Stomach (tissue), 4 donors: ENCODE results near the gene PTPA.

Experiments used
- EP300 ChIP-seq: sonication (generic); formaldehyde crosslinking; IDR thresholded peaks from one replicate; pipeline ENCODE4 v1.6.1; 2017; ENCODE audit warnings: antibody characterized with exemption
- TF ChIP-seq, protein P1 (sequence below), 7 experiments: fragments of 450-650 bp in 4 of 7; fragments of 200-600 bp in 3 of 7; sonication (generic) in 3 of 7; IDR thresholded peaks; one replicate each; pipeline ENCODE4 v1.5.1; 2016 to 2019; ENCODE audit warnings: antibody characterized with exemption in 7 of 7, control low read depth in 2 of 7, mild to moderate bottlenecking in 1 of 7

DNA sequence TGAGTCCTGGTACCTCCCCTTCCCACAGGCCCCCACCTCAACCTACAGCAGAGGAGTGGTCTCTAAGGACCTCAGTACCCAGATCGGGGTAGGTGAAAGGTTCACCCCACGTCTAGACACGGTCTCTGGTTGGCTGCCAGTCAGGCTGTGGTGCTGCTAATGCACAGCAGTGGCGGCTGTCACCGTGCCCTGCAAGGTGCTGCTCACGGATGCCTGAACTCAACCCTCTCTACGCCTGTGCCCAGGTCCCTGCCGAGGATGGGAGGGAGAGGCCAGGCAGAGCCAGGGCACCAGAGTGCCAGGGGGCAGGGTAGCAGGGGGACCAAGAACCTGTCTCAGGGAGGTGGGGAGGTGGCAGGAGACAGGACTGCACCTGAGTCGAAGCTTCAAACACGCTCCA is 52.5 kb downstream of the PTPA start:
- TF ChIP-seq EP300: no peak
- TF ChIP-seq, protein P1, sequence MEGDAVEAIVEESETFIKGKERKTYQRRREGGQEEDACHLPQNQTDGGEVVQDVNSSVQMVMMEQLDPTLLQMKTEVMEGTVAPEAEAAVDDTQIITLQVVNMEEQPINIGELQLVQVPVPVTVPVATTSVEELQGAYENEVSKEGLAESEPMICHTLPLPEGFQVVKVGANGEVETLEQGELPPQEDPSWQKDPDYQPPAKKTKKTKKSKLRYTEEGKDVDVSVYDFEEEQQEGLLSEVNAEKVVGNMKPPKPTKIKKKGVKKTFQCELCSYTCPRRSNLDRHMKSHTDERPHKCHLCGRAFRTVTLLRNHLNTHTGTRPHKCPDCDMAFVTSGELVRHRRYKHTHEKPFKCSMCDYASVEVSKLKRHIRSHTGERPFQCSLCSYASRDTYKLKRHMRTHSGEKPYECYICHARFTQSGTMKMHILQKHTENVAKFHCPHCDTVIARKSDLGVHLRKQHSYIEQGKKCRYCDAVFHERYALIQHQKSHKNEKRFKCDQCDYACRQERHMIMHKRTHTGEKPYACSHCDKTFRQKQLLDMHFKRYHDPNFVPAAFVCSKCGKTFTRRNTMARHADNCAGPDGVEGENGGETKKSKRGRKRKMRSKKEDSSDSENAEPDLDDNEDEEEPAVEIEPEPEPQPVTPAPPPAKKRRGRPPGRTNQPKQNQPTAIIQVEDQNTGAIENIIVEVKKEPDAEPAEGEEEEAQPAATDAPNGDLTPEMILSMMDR (IDR thresholded peaks at IDR 0.05): no peak
